Esophagus muscularis mucosa (tissue), 4 donors: Measurements from ENCODE around the gene HAUS6.

Source experiments
- CTCF ChIP-seq, 3 experiments: fragments of 200-600 bp in 2 of 3; fragments of 450-650 bp in 1 of 3; sonication (generic) in 2 of 3; IDR thresholded peaks; one replicate each; pipeline ENCODE4 v1.5.1; 2017 to 2019; ENCODE audit warnings: antibody characterized with exemption in 3 of 3, mild to moderate bottlenecking in 2 of 3, moderate library complexity in 1 of 3
- EP300 ChIP-seq: sonication (generic); formaldehyde crosslinking; IDR thresholded peaks from one replicate; pipeline ENCODE4 v1.6.1; 2017; ENCODE audit warnings: antibody characterized with exemption
- POLR2A ChIP-seq: fragments of 450-650 bp; IDR thresholded peaks from one replicate; pipeline ENCODE4 v1.6.1; 2017; ENCODE audit warnings: antibody characterized with exemption, moderate library complexity, mild to moderate bottlenecking, low read depth

GRCh38 chr9:19022206-19022605 lies 80.5 kb downstream of the HAUS6 start:
- TF ChIP-seq POLR2A = no peak
- TF ChIP-seq CTCF (IDR thresholded peaks at IDR 0.05) = no peak
- no peak for TF ChIP-seq EP300
